Prostate gland (tissue), 2 donors: ENCODE measurements around the gene PRR15L. TPM values are rescaled to one million over a fixed set of nuclear protein-coding genes. Genes with fewer than 3 reads are reported as not detected.

ENCODE experiments used
- DNase-seq: peaks from one replicate; pipeline ENCODE4 v3.0.0-alpha.2; 2019; ENCODE audit warnings: low spot score
- H3K27ac ChIP-seq, 2 donors: fragments of 200-600 bp; sonication (generic); 2 replicates each; pipeline ENCODE4 v1.5.1; 2017 to 2019
- H3K27me3 ChIP-seq: fragments of 200-600 bp; sonication (generic); replicated peaks from 2 replicates; pipeline ENCODE4 v1.5.1; 2019; ENCODE audit not compliant: insufficient read depth
- H3K36me3 ChIP-seq, 2 donors: fragments of 200-600 bp; sonication (generic); 1 replicate in 1 of 2; 2 replicates in 1 of 2; pipeline versions ENCODE4 v1.5.1 to v1.8.1; 2017 to 2019
- H3K4me1 ChIP-seq: fragments of 200-600 bp; sonication (generic); replicated peaks from 2 replicates; pipeline ENCODE4 v1.5.1; 2019
- H3K4me3 ChIP-seq, 2 donors: fragments of 200-600 bp; sonication (generic); 2 replicates each; pipeline ENCODE4 v1.5.1; 2017 to 2019
- H3K9me3 ChIP-seq: fragments of 200-600 bp; sonication (generic); 2 replicates; pipeline ENCODE4 v1.5.1; 2017
- CTCF ChIP-seq, 4 experiments: fragments of 200-600 bp in 2 of 4; fragments of 450-650 bp in 2 of 4; sonication (generic) in 2 of 4; IDR thresholded peaks; 1 replicate in 3 of 4; 2 replicates in 1 of 4; pipeline ENCODE4 v1.5.1; 2016 to 2019; ENCODE audit warnings: antibody characterized with exemption in 4 of 4, mild to moderate bottlenecking in 2 of 4, moderate library complexity in 2 of 4
- POLR2A ChIP-seq: fragments of 450-650 bp; IDR thresholded peaks from one replicate; pipeline ENCODE4 v1.6.1; 2016; ENCODE audit warnings: antibody characterized with exemption, mild to moderate bottlenecking
- POLR2AphosphoS5 ChIP-seq: sonication (generic); formaldehyde crosslinking; IDR thresholded peaks from one replicate; pipeline ENCODE4 v1.6.1; 2017; ENCODE audit warnings: antibody characterized with exemption
- WGBS: methylation state at CpG from one replicate; pipeline ENCODE4 v1.1.5; 2018; 5-methylcytosine and 5-hydroxymethylcytosine counted together
- intact Hi-C: fragments of 100-400 bp; cut with DNase I; formaldehyde crosslinking; loops from one replicate; pipeline ENCODE4 v1.14.2; 2022
- total RNA-seq, 2 donors: library from RNA; depleted of rRNA; stranded (reverse); fragments of >200 nt; gene quantifications; one replicate each; pipeline ENCODE4 v1.1.0, GENCODE V29; 2016

The PRR15L gene
- total RNA-seq, 2 donors from 2014 or later: 19.9 to 59.7 TPM

- no peaks in the 10 kb centered on the region for H3K9me3 ChIP-seq
- no peaks in the 10 kb centered on the region for H3K27me3 ChIP-seq
- intact Hi-C loops: loop anchor here (5.0 kb wide), 1 partner anchor 50 kb away; no protein-coding TSS in a partner anchor
- H3K36me3 ChIP-seq: no peaks in the 10 kb centered on the region
- peaks cover 4% of the 10 kb centered on the region for H3K4me1 ChIP-seq
- peak overlapping the region in 1 of 2 donors; percentile 64 for H3K4me3 ChIP-seq
- WGBS: 61% methylated on average over 6 of the region's 6 CpGs
- DNase-seq: no peak
- H3K27ac ChIP-seq: peak overlapping the region in 1 of 2 donors; percentile 74
- TF ChIP-seq POLR2A: no peak
- no peak for TF ChIP-seq POLR2AphosphoS5
- no peak for TF ChIP-seq CTCF (IDR thresholded peaks at IDR 0.05)
These were observed 15.1 kb downstream of the PRR15L start for GRCh38 chr17:47942568-47942967.

GRCh38 chr17:47942096-47942510 is 15.6 kb downstream of the PRR15L start:
- Histone ChIP-seq H3K9me3 (no peaks in the 10 kb centered on the region), H3K27me3 (no peaks in the 10 kb centered on the region), H3K36me3 (no peaks in the 10 kb centered on the region), H3K4me3 (peak overlapping the region; percentile 58 to 64), H3K27ac (peak overlapping the region; percentile 62 to 74), H3K4me1 (peaks cover 4% of the 10 kb centered on the region)
- intact Hi-C loops: loop anchor here (5.0 kb wide), 1 partner anchor 50 kb away; no protein-coding TSS in a partner anchor
- WGBS: 12% methylated on average over 5 of the region's 5 CpGs
- no peak for DNase-seq
- TF ChIP-seq POLR2A: no peak
- no peak for TF ChIP-seq POLR2AphosphoS5
- no peak for TF ChIP-seq CTCF (IDR thresholded peaks at IDR 0.05)

GRCh38 chr17:47941246-47942095 is 16.2 kb downstream of the PRR15L start, which contains the start of gene PNPO:
Gene PNPO, plus strand, starts transcription at chr17:47941571. Its CDS starts 105 bp downstream, at chr17:47941676.
- Histone ChIP-seq H3K9me3 (no peaks in the 10 kb centered on the region), H3K36me3 (no peaks in the 10 kb centered on the region), H3K4me3 (peak within 1 kb of the TSS; percentile 58 to 64), H3K4me1 (peaks cover 4% of the 10 kb centered on the region), H3K27ac (peak within 1 kb of the TSS; percentile 62 to 74), H3K27me3 (no peaks in the 10 kb centered on the region)
- WGBS: 1% methylated on average over 50 of the region's 50 CpGs
- DNase-seq: peak; percentile 97
- intact Hi-C loops: loop anchor here (5.0 kb wide), 1 partner anchor 49 kb away; no protein-coding TSS in a partner anchor
- TF ChIP-seq POLR2AphosphoS5: peak; percentile 97
- peak in 1 of 4 experiments; percentile 35 for TF ChIP-seq CTCF (IDR thresholded peaks at IDR 0.05)
- TF ChIP-seq POLR2A: peak; percentile 57

- Histone ChIP-seq H3K4me3 (no peak overlapping the region), H3K4me1 (peaks cover 4% of the 10 kb centered on the region), H3K27ac (no peak overlapping the region), H3K36me3 (no peaks in the 10 kb centered on the region), H3K27me3 (no peaks in the 10 kb centered on the region), H3K9me3 (no peaks in the 10 kb centered on the region)
- no peak for DNase-seq
- TF ChIP-seq CTCF (IDR thresholded peaks at IDR 0.05) (no peak), POLR2AphosphoS5 (no peak), POLR2A (no peak)
- intact Hi-C loops: no loop called here
- WGBS: 85% methylated on average over 5 of the region's 5 CpGs
These were observed 19.7 kb downstream of the PRR15L start for GRCh38 chr17:47937941-47938340.
